ENCODE results near the gene RAPGEF3.

GRCh38 chr12:47700263-47700662 is 58.4 kb downstream of the RAPGEF3 start:
- no peak for TF ChIP-seq KDM5B (CRISPR knock-in tag; IDR thresholded peaks at IDR 0.05; ENCODE audit: borderline replicate concordance)
- TF ChIP-seq SNRNP70 (IDR thresholded peaks at IDR 0.05; ENCODE audit: low read depth, low read length) = no peak
- TF ChIP-seq ZNF629 (CRISPR knock-in tag; conservative IDR thresholded peaks at IDR 0.05) = no peak
- TF ChIP-seq, protein P1, sequence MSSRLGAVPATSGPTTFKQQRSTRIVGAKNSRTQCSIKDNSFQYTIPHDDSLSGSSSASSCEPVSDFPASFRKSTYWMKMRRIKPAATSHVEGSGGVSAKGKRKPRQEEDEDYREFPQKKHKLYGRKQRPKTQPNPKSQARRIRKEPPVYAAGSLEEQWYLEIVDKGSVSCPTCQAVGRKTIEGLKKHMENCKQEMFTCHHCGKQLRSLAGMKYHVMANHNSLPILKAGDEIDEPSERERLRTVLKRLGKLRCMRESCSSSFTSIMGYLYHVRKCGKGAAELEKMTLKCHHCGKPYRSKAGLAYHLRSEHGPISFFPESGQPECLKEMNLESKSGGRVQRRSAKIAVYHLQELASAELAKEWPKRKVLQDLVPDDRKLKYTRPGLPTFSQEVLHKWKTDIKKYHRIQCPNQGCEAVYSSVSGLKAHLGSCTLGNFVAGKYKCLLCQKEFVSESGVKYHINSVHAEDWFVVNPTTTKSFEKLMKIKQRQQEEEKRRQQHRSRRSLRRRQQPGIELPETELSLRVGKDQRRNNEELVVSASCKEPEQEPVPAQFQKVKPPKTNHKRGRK (CRISPR knock-in tag; IDR thresholded peaks at IDR 0.05) = no peak
- TF ChIP-seq, protein P2, sequence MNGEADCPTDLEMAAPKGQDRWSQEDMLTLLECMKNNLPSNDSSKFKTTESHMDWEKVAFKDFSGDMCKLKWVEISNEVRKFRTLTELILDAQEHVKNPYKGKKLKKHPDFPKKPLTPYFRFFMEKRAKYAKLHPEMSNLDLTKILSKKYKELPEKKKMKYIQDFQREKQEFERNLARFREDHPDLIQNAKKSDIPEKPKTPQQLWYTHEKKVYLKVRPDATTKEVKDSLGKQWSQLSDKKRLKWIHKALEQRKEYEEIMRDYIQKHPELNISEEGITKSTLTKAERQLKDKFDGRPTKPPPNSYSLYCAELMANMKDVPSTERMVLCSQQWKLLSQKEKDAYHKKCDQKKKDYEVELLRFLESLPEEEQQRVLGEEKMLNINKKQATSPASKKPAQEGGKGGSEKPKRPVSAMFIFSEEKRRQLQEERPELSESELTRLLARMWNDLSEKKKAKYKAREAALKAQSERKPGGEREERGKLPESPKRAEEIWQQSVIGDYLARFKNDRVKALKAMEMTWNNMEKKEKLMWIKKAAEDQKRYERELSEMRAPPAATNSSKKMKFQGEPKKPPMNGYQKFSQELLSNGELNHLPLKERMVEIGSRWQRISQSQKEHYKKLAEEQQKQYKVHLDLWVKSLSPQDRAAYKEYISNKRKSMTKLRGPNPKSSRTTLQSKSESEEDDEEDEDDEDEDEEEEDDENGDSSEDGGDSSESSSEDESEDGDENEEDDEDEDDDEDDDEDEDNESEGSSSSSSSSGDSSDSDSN (CRISPR knock-in tag; IDR thresholded peaks at IDR 0.05) = no peak
- TF ChIP-seq POLR2A (IDR thresholded peaks at IDR 0.05; ENCODE audit: insufficient read depth in 1 of 2, low read depth in 2 of 2, low read length in 2 of 2) = no peak
- no peak for TF ChIP-seq FOXO1 (CRISPR knock-in tag; IDR thresholded peaks at IDR 0.05)
- no peak for TF ChIP-seq CTCF (CRISPR knock-in tag; IDR thresholded peaks at IDR 0.05)
- TF ChIP-seq JUND (CRISPR knock-in tag; IDR thresholded peaks at IDR 0.05) = no peak
- no peak for TF ChIP-seq YY1 (IDR thresholded peaks at IDR 0.05; ENCODE audit: insufficient read depth, insufficient replicate concordance, low read depth, low read length)
- TF ChIP-seq TBP (CRISPR knock-in tag; IDR thresholded peaks at IDR 0.05) = no peak
- TF ChIP-seq ZNF558 (CRISPR knock-in tag; IDR thresholded peaks at IDR 0.05; ENCODE audit: borderline replicate concordance) = no peak
- TF ChIP-seq, protein P3, sequence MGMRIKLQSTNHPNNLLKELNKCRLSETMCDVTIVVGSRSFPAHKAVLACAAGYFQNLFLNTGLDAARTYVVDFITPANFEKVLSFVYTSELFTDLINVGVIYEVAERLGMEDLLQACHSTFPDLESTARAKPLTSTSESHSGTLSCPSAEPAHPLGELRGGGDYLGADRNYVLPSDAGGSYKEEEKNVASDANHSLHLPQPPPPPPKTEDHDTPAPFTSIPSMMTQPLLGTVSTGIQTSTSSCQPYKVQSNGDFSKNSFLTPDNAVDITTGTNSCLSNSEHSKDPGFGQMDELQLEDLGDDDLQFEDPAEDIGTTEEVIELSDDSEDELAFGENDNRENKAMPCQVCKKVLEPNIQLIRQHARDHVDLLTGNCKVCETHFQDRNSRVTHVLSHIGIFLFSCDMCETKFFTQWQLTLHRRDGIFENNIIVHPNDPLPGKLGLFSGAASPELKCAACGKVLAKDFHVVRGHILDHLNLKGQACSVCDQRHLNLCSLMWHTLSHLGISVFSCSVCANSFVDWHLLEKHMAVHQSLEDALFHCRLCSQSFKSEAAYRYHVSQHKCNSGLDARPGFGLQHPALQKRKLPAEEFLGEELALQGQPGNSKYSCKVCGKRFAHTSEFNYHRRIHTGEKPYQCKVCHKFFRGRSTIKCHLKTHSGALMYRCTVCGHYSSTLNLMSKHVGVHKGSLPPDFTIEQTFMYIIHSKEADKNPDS (CRISPR knock-in tag; IDR thresholded peaks at IDR 0.05) = no peak
